Hepatocyte (in vitro differentiated cells): ENCODE data around the gene PNCK. TPM values are rescaled to one million over a fixed set of nuclear protein-coding genes. Genes with fewer than 3 reads are reported as not detected.

Source experiments
- DNase-seq: peaks from one replicate; pipeline ENCODE4 v3.0.0-alpha.2; 2016; ENCODE audit warnings: low spot score
- H2AFZ ChIP-seq: fragments of 200-600 bp; sonication (generic); 2 replicates; pipeline ENCODE4 v1.6.0; 2016; ENCODE audit warnings: antibody characterized with exemption, mild to moderate bottlenecking
- H3K27ac ChIP-seq: fragments of 200-600 bp; sonication (generic); 2 replicates; pipeline ENCODE4 v1.5.1; 2016; ENCODE audit warnings: mild to moderate bottlenecking
- H3K27me3 ChIP-seq: fragments of 200-600 bp; sonication (generic); 2 replicates; pipeline ENCODE4 v1.6.1; 2016
- H3K36me3 ChIP-seq: fragments of 200-600 bp; sonication (generic); replicated peaks from 2 replicates; pipeline ENCODE4 v1.5.1; 2016; ENCODE audit warnings: low read depth; ENCODE audit not compliant: insufficient read depth
- H3K4me1 ChIP-seq: fragments of 200-600 bp; sonication (generic); 2 replicates; pipeline ENCODE4 v1.5.1; 2016; ENCODE audit warnings: mild to moderate bottlenecking, moderate library complexity; ENCODE audit not compliant: insufficient read depth
- H3K4me2 ChIP-seq: fragments of 200-600 bp; sonication (generic); 2 replicates; pipeline ENCODE4 v1.6.0; 2016
- H3K4me3 ChIP-seq: fragments of 200-600 bp; sonication (generic); 2 replicates; pipeline ENCODE4 v1.5.1; 2016; ENCODE audit warnings: mild to moderate bottlenecking
- H3K79me2 ChIP-seq: fragments of 200-600 bp; sonication (generic); 2 replicates; pipeline ENCODE4 v1.6.0; 2017; ENCODE audit warnings: mild to moderate bottlenecking
- H3K9me2 ChIP-seq: fragments of 200-600 bp; sonication (generic); replicated peaks from 2 replicates; pipeline ENCODE4 v1.6.0; 2017; ENCODE audit warnings: mild to moderate bottlenecking; ENCODE audit not compliant: insufficient read depth
- H3K9me3 ChIP-seq: fragments of 200-600 bp; sonication (generic); 2 replicates; pipeline ENCODE4 v1.5.1; 2016; ENCODE audit warnings: low read depth, mild to moderate bottlenecking
- H4K20me1 ChIP-seq: fragments of 200-600 bp; sonication (generic); 2 replicates; pipeline ENCODE4 v1.6.0; 2016; ENCODE audit warnings: mild to moderate bottlenecking; ENCODE audit not compliant: insufficient read depth, poor library complexity, severe bottlenecking
- EZH2 ChIP-seq: fragments of 200-600 bp; sonication (generic); IDR thresholded peaks from 2 replicates; pipeline ENCODE4 v1.6.1; 2016; ENCODE audit warnings: antibody characterized with exemption, mild to moderate bottlenecking, borderline replicate concordance
- EZH2phosphoT487 ChIP-seq: fragments of 200-600 bp; sonication (generic); IDR thresholded peaks from one replicate; pipeline ENCODE4 v1.6.1; 2018; ENCODE audit warnings: antibody characterized with exemption, mild to moderate bottlenecking, low read depth, moderate library complexity; ENCODE audit not compliant: unreplicated experiment, severe bottlenecking
- WGBS: methylation state at CpG from one replicate; pipeline ENCODE4 v1.1.6; 2016; ENCODE audit warnings: low lambda C conversion rate; ENCODE audit errors: missing lambda C conversion rate; 5-methylcytosine and 5-hydroxymethylcytosine counted together
- polyA plus RNA-seq: library from polyadenylated mRNA; unstranded; fragments of >200 nt; fragmentation: Nextera tagmentation; extraction: Ambion mirVana; gene quantifications from 2 replicates; pipeline ENCODE4 v1.2.1, GENCODE V29; 2016
- total RNA-seq: library from RNA; depleted of rRNA; stranded (reverse); fragments of >200 nt; gene quantifications from 2 replicates; pipeline ENCODE4 v1.2.3, GENCODE V29; 2014
- TF ChIP-seq, protein P1 (sequence below): fragments of 200-600 bp; sonication (generic); IDR thresholded peaks from 2 replicates; pipeline ENCODE4 v1.5.1; 2016; ENCODE audit warnings: antibody characterized with exemption, mild to moderate bottlenecking; ENCODE audit not compliant: poor library complexity

PNCK gene
- total and polyA plus RNA-seq, 2 experiments from 2014 or later = 0.28 to 2.2 TPM

GRCh38 chrX:153626863-153627674 lies 46.5 kb downstream of the PNCK start:
- no peak overlapping the region for H3K4me3 ChIP-seq
- no peaks in the 10 kb centered on the region for H4K20me1 ChIP-seq
- H3K4me1 ChIP-seq = peaks cover 5% of the 10 kb centered on the region
- no peaks in the 10 kb centered on the region for H3K27me3 ChIP-seq
- DNase-seq = no peak
- no peak overlapping the region for H3K4me2 ChIP-seq
- no peaks in the 10 kb centered on the region for H3K79me2 ChIP-seq
- no peak overlapping the region for H2AFZ ChIP-seq
- H3K27ac ChIP-seq = no peak overlapping the region
- WGBS = 82% methylated on average over 30 of the region's 35 CpGs
- no peaks in the 10 kb centered on the region for H3K9me2 ChIP-seq
- H3K36me3 ChIP-seq = no peaks in the 10 kb centered on the region
- peaks cover 3% of the 10 kb centered on the region for H3K9me3 ChIP-seq
- TF ChIP-seq EZH2 = no peak
- TF ChIP-seq, protein P1, sequence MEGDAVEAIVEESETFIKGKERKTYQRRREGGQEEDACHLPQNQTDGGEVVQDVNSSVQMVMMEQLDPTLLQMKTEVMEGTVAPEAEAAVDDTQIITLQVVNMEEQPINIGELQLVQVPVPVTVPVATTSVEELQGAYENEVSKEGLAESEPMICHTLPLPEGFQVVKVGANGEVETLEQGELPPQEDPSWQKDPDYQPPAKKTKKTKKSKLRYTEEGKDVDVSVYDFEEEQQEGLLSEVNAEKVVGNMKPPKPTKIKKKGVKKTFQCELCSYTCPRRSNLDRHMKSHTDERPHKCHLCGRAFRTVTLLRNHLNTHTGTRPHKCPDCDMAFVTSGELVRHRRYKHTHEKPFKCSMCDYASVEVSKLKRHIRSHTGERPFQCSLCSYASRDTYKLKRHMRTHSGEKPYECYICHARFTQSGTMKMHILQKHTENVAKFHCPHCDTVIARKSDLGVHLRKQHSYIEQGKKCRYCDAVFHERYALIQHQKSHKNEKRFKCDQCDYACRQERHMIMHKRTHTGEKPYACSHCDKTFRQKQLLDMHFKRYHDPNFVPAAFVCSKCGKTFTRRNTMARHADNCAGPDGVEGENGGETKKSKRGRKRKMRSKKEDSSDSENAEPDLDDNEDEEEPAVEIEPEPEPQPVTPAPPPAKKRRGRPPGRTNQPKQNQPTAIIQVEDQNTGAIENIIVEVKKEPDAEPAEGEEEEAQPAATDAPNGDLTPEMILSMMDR = no peak
- no peak for TF ChIP-seq EZH2phosphoT487

- Histone ChIP-seq H3K27ac (no peak overlapping the region), H3K4me1 (peaks cover 5% of the 10 kb centered on the region), H2AFZ (no peak overlapping the region), H3K27me3 (no peaks in the 10 kb centered on the region), H3K36me3 (no peaks in the 10 kb centered on the region), H4K20me1 (no peaks in the 10 kb centered on the region), H3K4me2 (no peak overlapping the region), H3K9me2 (no peaks in the 10 kb centered on the region), H3K9me3 (peaks cover under 1% of the 10 kb centered on the region), H3K4me3 (no peak overlapping the region), H3K79me2 (no peaks in the 10 kb centered on the region)
- TF ChIP-seq EZH2phosphoT487 (no peak), EZH2 (no peak)
- TF ChIP-seq, protein P1 = no peak
- no peak for DNase-seq
- WGBS = 83% methylated on average over 16 of the region's 16 CpGs
Observed at GRCh38 chrX:153626025-153626633, 47.5 kb downstream of the PNCK start.

- H2AFZ ChIP-seq = no peak overlapping the region
- H3K9me2 ChIP-seq = no peaks in the 10 kb centered on the region
- no peak overlapping the region for H3K4me3 ChIP-seq
- no peaks in the 10 kb centered on the region for H3K36me3 ChIP-seq
- DNase-seq = no peak
- no peaks in the 10 kb centered on the region for H3K9me3 ChIP-seq
- H3K4me2 ChIP-seq = no peak overlapping the region
- H3K4me1 ChIP-seq = peaks cover 5% of the 10 kb centered on the region
- WGBS = 90% methylated on average over 16 of the region's 21 CpGs
- H3K27ac ChIP-seq = no peak overlapping the region
- H4K20me1 ChIP-seq = no peaks in the 10 kb centered on the region
- TF ChIP-seq, protein P1 = no peak
- TF ChIP-seq EZH2 = no peak
- H3K79me2 ChIP-seq = no peaks in the 10 kb centered on the region
- no peaks in the 10 kb centered on the region for H3K27me3 ChIP-seq
Observed at GRCh38 chrX:153625271-153626024, 48.2 kb downstream of the PNCK start.
